Endothelial cell of umbilical vein (primary cell): ENCODE data around the gene SNHG17. TPM values are rescaled to one million over a fixed set of nuclear protein-coding genes. Genes with fewer than 3 reads are reported as not detected.

Source experiments
- BruUV-seq: library from RNA; stranded (reverse); fragments of 400-500 nt; replicated peaks from 2 replicates; lab custom pipeline; 2021; lab: Mats Ljungman, UMichigan
- CTCF ChIA-PET: fragments of 300-600, 350-600 bp; sonication (Branson Sonifier 250); formaldehyde crosslinking; loops from one replicate; lab custom pipeline; 2021; ENCODE audit warnings: antibody characterized with exemption, inconsistent platforms; lab: Charles Lee
- POLR2A ChIA-PET: fragments of 300-600, 350-600 bp; sonication (Branson Sonifier 250); formaldehyde crosslinking; loops from one replicate; lab custom pipeline; 2021; ENCODE audit warnings: antibody characterized with exemption, inconsistent platforms; lab: Charles Lee
- DNase-seq: peaks from one replicate; pipeline ENCODE4 v3.0.0-alpha.2; 2011; ENCODE audit warnings: low read depth, low spot score
- FAIRE-seq: peaks from 2 replicates; lab custom pipeline; 2011; peaks lifted over from hg19 to GRCh38; lab: Jason Lieb, UNC
- H2AFZ ChIP-seq: 2 replicates; pipeline ENCODE4 v1.6.0; 2012; ENCODE audit warnings: low read depth, low read length, control low read depth, inconsistent platforms
- H3K27ac ChIP-seq: 2 replicates; pipeline ENCODE4 v1.5.1; 2011; ENCODE audit warnings: low read depth, mild to moderate bottlenecking, control low read depth, low read length, moderate library complexity; ENCODE audit not compliant: insufficient read depth
- H3K27me3 ChIP-seq, 2 experiments: 2 replicates each; pipeline versions ENCODE4 v1.6.0 to v1.6.1; 2011; ENCODE audit warnings: low read length in 2 of 2, mixed read lengths in 1 of 2; ENCODE audit not compliant: control insufficient read depth in 2 of 2, insufficient read depth in 2 of 2
- H3K36me3 ChIP-seq, 2 experiments: 2 replicates in 1 of 2; 3 replicates in 1 of 2; pipeline ENCODE4 v1.5.1; 2011; ENCODE audit warnings: low read length in 2 of 2, mild to moderate bottlenecking in 1 of 2, moderate library complexity in 1 of 2; ENCODE audit not compliant: control insufficient read depth in 2 of 2, insufficient read depth in 2 of 2; ENCODE audit errors: extremely low read depth in 1 of 2
- H3K4me1 ChIP-seq: 3 replicates; pipeline ENCODE4 v1.5.1; 2011; ENCODE audit warnings: mild to moderate bottlenecking, low read length; ENCODE audit not compliant: control insufficient read depth, insufficient read depth; ENCODE audit errors: extremely low read depth
- H3K4me2 ChIP-seq: 2 replicates; pipeline ENCODE4 v1.6.1; 2011; ENCODE audit warnings: low read length, control low read depth, mixed read lengths; ENCODE audit not compliant: insufficient read depth
- H3K4me3 ChIP-seq, 3 experiments: fragments of 200-600 bp in 1 of 3; sonication (generic), shearing (Covaris generic) in 1 of 3; replicated peaks in 1 of 3; 2 replicates each; pipeline ENCODE4 v1.5.1; 2011 to 2016; ENCODE audit warnings: control low read depth in 3 of 3, low read length in 3 of 3, mild to moderate bottlenecking in 2 of 3, inconsistent platforms in 1 of 3, low read depth in 1 of 3, moderate library complexity in 1 of 3; ENCODE audit not compliant: insufficient read depth in 1 of 3
- H3K79me2 ChIP-seq: 2 replicates; pipeline ENCODE4 v1.6.0; 2012; ENCODE audit warnings: low read length, inconsistent platforms; ENCODE audit not compliant: control insufficient read depth, insufficient read depth
- H3K9ac ChIP-seq: replicated peaks from 2 replicates; pipeline ENCODE3; 2011; ENCODE audit warnings: low read length, control low read depth; ENCODE audit not compliant: insufficient read depth; ENCODE audit errors: extremely low read depth
- H3K9me1 ChIP-seq: replicated peaks from 3 replicates; pipeline ENCODE4 v1.6.0; 2011; ENCODE audit warnings: mild to moderate bottlenecking, low read length; ENCODE audit not compliant: control insufficient read depth, insufficient read depth; ENCODE audit errors: extremely low read depth
- H3K9me3 ChIP-seq: replicated peaks from 2 replicates; pipeline ENCODE4 v1.5.1; 2012; ENCODE audit warnings: low read length, inconsistent platforms; ENCODE audit not compliant: control insufficient read depth, insufficient read depth
- H4K20me1 ChIP-seq: replicated peaks from 2 replicates; pipeline ENCODE3; 2011; ENCODE audit warnings: mild to moderate bottlenecking, low read length; ENCODE audit not compliant: control insufficient read depth, insufficient read depth; ENCODE audit errors: extremely low read depth
- EZH2 ChIP-seq: IDR thresholded peaks from 2 replicates; pipeline ENCODE4 v1.6.1; 2012; ENCODE audit warnings: borderline replicate concordance, low read depth, mild to moderate bottlenecking, moderate library complexity, low read length, inconsistent platforms; ENCODE audit not compliant: severe bottlenecking
- GATA2 ChIP-seq: IDR thresholded peaks from 2 replicates; pipeline ENCODE4 v1.7.0; 2011; ENCODE audit warnings: low read depth, mild to moderate bottlenecking, moderate library complexity, mixed read lengths, low read length; ENCODE audit not compliant: insufficient read length, insufficient read depth
- JUN ChIP-seq: IDR thresholded peaks from 2 replicates; pipeline ENCODE4 v1.6.1; 2011; ENCODE audit warnings: borderline replicate concordance, low read depth; ENCODE audit not compliant: insufficient read length, insufficient read depth
- MAX ChIP-seq: IDR thresholded peaks from 2 replicates; pipeline ENCODE4 v1.6.1; 2011; ENCODE audit not compliant: insufficient read depth, insufficient read length
- MYC ChIP-seq: IDR thresholded peaks from one replicate; pipeline ENCODE4 v1.6.1; 2011; ENCODE audit warnings: mild to moderate bottlenecking, low read depth, low read length
- POLR2A ChIP-seq: IDR thresholded peaks from 2 replicates; pipeline ENCODE4 v1.6.1; 2012; ENCODE audit warnings: low read depth, mild to moderate bottlenecking, control low read depth, low read length
- POLR2AphosphoS5 ChIP-seq: IDR thresholded peaks from 2 replicates; pipeline ENCODE4 v1.6.1; 2012; ENCODE audit warnings: low read depth, mild to moderate bottlenecking, control low read depth, low read length, moderate library complexity; ENCODE audit not compliant: insufficient read depth
- dilution Hi-C: fragments of 300-500 bp; cut with MboI; formaldehyde crosslinking; loops from one replicate; pipeline ENCODE4 v1.15.0; 2019; ENCODE audit warnings: low sequenced_read_pairs; ENCODE audit not compliant: extremely low pct_ligation_motif_present
- intact Hi-C: fragments of 100-400 bp; cut with micrococcal nuclease; formaldehyde crosslinking; loops from one replicate; pipeline ENCODE4 v1.10.0; 2022
- polyA plus RNA-seq, 4 experiments: library from polyadenylated mRNA; depleted of rRNA in 3 of 4; stranded (reverse) in 3 of 4; unstranded in 1 of 4; fragments of >200 nt; gene quantifications; 2 replicates each; pipeline versions ENCODE4 v1.2.1 to v1.2.3, GENCODE V29; 2011 to 2012; ENCODE audit warnings: missing spikeins in 1 of 4
- total RNA-seq: library from RNA; stranded (reverse); gene quantifications from 2 replicates; pipeline ENCODE4 v1.2.3, GENCODE V29; 2021

Gene SNHG17
- total and polyA plus RNA-seq, 2 donors (not counting 3 experiments of a cell fraction or from before 2014, with no cell fraction given): 39.4 to 94.0 TPM

- FAIRE-seq (no peak), DNase-seq (no peak)
- no peaks in the 10 kb centered on the region for H3K9me1 ChIP-seq
- no peak overlapping the region for H3K4me3 ChIP-seq
- dilution Hi-C loops: no loop called here
- no peaks in the 10 kb centered on the region for H3K9me3 ChIP-seq
- no peaks in the 10 kb centered on the region for H3K36me3 ChIP-seq
- H2AFZ ChIP-seq: no peak overlapping the region
- H3K4me1 ChIP-seq: peaks cover 1% of the 10 kb centered on the region
- no TSS peak for BruUV-seq
- intact Hi-C loops: no loop called here
- peaks cover 75% of the 10 kb centered on the region for H3K79me2 ChIP-seq
- H3K9ac ChIP-seq: no peak overlapping the region
- peaks cover 7% of the 10 kb centered on the region for H4K20me1 ChIP-seq
- no peak for TF ChIP-seq EZH2
- no peak for TF ChIP-seq POLR2A
- no peak for TF ChIP-seq GATA2
- ChIA-PET POLR2A (no interaction called here), CTCF (interaction anchor here (0.8 to 0.9 kb wide), 2 partner anchors 33 kb away, joined by 3 to 4 read pairs; no protein-coding TSS in a partner anchor)
- no peak overlapping the region for H3K27ac ChIP-seq
- no peak overlapping the region for H3K4me2 ChIP-seq
- H3K27me3 ChIP-seq: no peaks in the 10 kb centered on the region
These were observed 44.5 kb upstream of the SNHG17 start for GRCh38 chr20:38479596-38479995.

- H3K27me3 ChIP-seq: no peaks in the 10 kb centered on the region
- H3K79me2 ChIP-seq: peaks cover 78% of the 10 kb centered on the region
- H3K9me1 ChIP-seq: no peaks in the 10 kb centered on the region
- peaks cover 8% of the 10 kb centered on the region for H3K4me1 ChIP-seq
- DNase-seq (no peak), FAIRE-seq (no peak)
- no peak overlapping the region for H3K4me2 ChIP-seq
- intact Hi-C loops: no loop called here
- no peak overlapping the region for H2AFZ ChIP-seq
- POLR2A ChIA-PET: no interaction called here
- no peak overlapping the region for H3K27ac ChIP-seq
- H4K20me1 ChIP-seq: peaks cover 5% of the 10 kb centered on the region
- no peaks in the 10 kb centered on the region for H3K9me3 ChIP-seq
- TF ChIP-seq MYC: no peak
- no peak for TF ChIP-seq GATA2
- no peak for TF ChIP-seq POLR2AphosphoS5
- TF ChIP-seq MAX: no peak
- TF ChIP-seq JUN: no peak
- no peaks in the 10 kb centered on the region for H3K36me3 ChIP-seq
- CTCF ChIA-PET: interaction anchor here (0.7 to 1.4 kb wide), 2 partner anchors 43 to 448 kb away, joined by 3 read pairs; partner anchors contain the start of genes FAM83D and SNHG17
- BruUV-seq: no TSS peak
- no peak overlapping the region for H3K9ac ChIP-seq
- no peak overlapping the region for H3K4me3 ChIP-seq
- dilution Hi-C loops: no loop called here
These were observed 42.6 kb upstream of the SNHG17 start for GRCh38 chr20:38477747-38478146.
